HepG2 (cell line): ENCODE data around the gene FGD4. TPM values are rescaled to one million over a fixed set of nuclear protein-coding genes. Genes with fewer than 3 reads are reported as not detected.

Experiments used
- ATAC-seq: fragments of 200-7000 bp; cut with Tn5 transposase; 3 replicates; pipeline ENCODE4 v1.9.1; 2020; ENCODE audit warnings: mild to moderate bottlenecking, moderate library complexity
- BruUV-seq: library from RNA; stranded (reverse); fragments of 400-500 nt; replicated peaks from 2 replicates; lab custom pipeline; 2021; lab: Mats Ljungman, UMichigan
- CTCF ChIA-PET: fragments of 300-600 bp; formaldehyde crosslinking; extraction: SDS; loops from one replicate; lab custom pipeline; 2021; ENCODE audit warnings: low total read pairs, inconsistent platforms, low intra/inter-chr PET ratio; lab: Yijun Ruan, JAX
- POLR2A ChIA-PET: fragments of 350-600 bp; sonication (Branson Sonifier 250); formaldehyde crosslinking; loops from one replicate; lab custom pipeline; 2020; ENCODE audit warnings: antibody characterized with exemption, inconsistent platforms; lab: Yijun Ruan, JAX
- DNase-seq: peaks from one replicate; pipeline ENCODE4 v3.0.0-alpha.2; 2015; ENCODE audit warnings: low spot score
- FAIRE-seq: peaks from 3 replicates; lab custom pipeline; 2011; peaks lifted over from hg19 to GRCh38; lab: Jason Lieb, UNC
- H2AFZ ChIP-seq: one replicate; pipeline ENCODE4 v1.6.1; 2011; ENCODE audit warnings: low read length, inconsistent platforms
- H3K27ac ChIP-seq: fragments of 300-600 bp; 3 replicates; pipeline ENCODE4 v1.8.0; 2011; ENCODE audit warnings: mixed run types, mild to moderate bottlenecking, mixed read lengths, low read length, inconsistent platforms; ENCODE audit not compliant: insufficient read depth; ENCODE audit errors: extremely low read length
- H3K27me3 ChIP-seq, 2 experiments: fragments of 200-600 bp in 1 of 2; 2 replicates in 1 of 2; 3 replicates in 1 of 2; pipeline versions ENCODE4 v1.6.0 to v1.8.0; 2011; ENCODE audit warnings: low read length in 2 of 2, mild to moderate bottlenecking in 2 of 2, moderate library complexity in 2 of 2, inconsistent platforms in 1 of 2; ENCODE audit not compliant: insufficient read depth in 2 of 2, control insufficient read depth in 1 of 2
- H3K36me3 ChIP-seq, 2 experiments: fragments of 200-600 bp in 1 of 2; replicated peaks in 1 of 2; 2 replicates in 1 of 2; 3 replicates in 1 of 2; pipeline versions ENCODE4 v1.5.1 to v1.8.0; 2011; ENCODE audit warnings: low read length in 2 of 2, inconsistent platforms in 1 of 2; ENCODE audit not compliant: insufficient read depth in 2 of 2, control insufficient read depth in 1 of 2
- H3K4me1 ChIP-seq: 2 replicates; pipeline ENCODE4 v1.5.1; 2012; ENCODE audit warnings: low read length, inconsistent platforms; ENCODE audit not compliant: insufficient read depth
- H3K4me2 ChIP-seq: 2 replicates; pipeline ENCODE4 v1.6.0; 2011; ENCODE audit warnings: low read depth, low read length, inconsistent platforms
- H3K4me3 ChIP-seq, 3 experiments: fragments of 200-600 bp in 1 of 3; sonication (generic), shearing (Covaris generic) in 1 of 3; replicated peaks in 1 of 3; 2 replicates each; pipeline ENCODE4 v1.5.1; 2011 to 2016; ENCODE audit warnings: low read length in 3 of 3, inconsistent platforms in 2 of 3, low read depth in 2 of 3, mild to moderate bottlenecking in 2 of 3, control low read depth in 1 of 3, mixed read lengths in 1 of 3; ENCODE audit not compliant: insufficient read depth in 1 of 3
- H3K79me2 ChIP-seq: one replicate; pipeline ENCODE4 v1.6.1; 2011; ENCODE audit warnings: low read length, inconsistent platforms; ENCODE audit not compliant: insufficient read depth
- H3K9ac ChIP-seq: 2 replicates; pipeline ENCODE4 v1.6.0; 2011; ENCODE audit warnings: mild to moderate bottlenecking, low read depth, low read length, inconsistent platforms; ENCODE audit not compliant: insufficient read depth
- H3K9me3 ChIP-seq: 2 replicates; pipeline ENCODE4 v1.5.1; 2012; ENCODE audit warnings: mild to moderate bottlenecking, low read length
- H4K20me1 ChIP-seq: 2 replicates; pipeline ENCODE4 v1.6.0; 2011; ENCODE audit warnings: inconsistent platforms, mild to moderate bottlenecking, low read length, moderate library complexity; ENCODE audit not compliant: insufficient read depth
- HMG20B ChIP-seq: conservative IDR thresholded peaks from 2 replicates; pipeline ENCODE4 v1.6.1; 2016; ENCODE audit warnings: missing genetic modification reagents, missing compliant biosample characterization
- HMGXB3 ChIP-seq: sonication (generic); formaldehyde crosslinking; IDR thresholded peaks from 2 replicates; pipeline ENCODE4 v1.4.0; 2020; ENCODE audit warnings: missing genetic modification reagents, borderline replicate concordance
- MEIS2 ChIP-seq: sonication (generic); formaldehyde crosslinking; IDR thresholded peaks from 2 replicates; pipeline ENCODE4 v1.9.0; 2021; ENCODE audit warnings: mild to moderate bottlenecking, missing genetic modification reagents
- NR3C1 ChIP-seq: sonication (generic); formaldehyde crosslinking; IDR thresholded peaks from 2 replicates; pipeline ENCODE4 v1.4.0; 2020; ENCODE audit warnings: missing genetic modification reagents
- PLSCR1 ChIP-seq: sonication (generic); formaldehyde crosslinking; IDR thresholded peaks from 2 replicates; pipeline ENCODE4 v1.5.0; 2020; ENCODE audit warnings: missing genetic modification reagents, mild to moderate bottlenecking, borderline replicate concordance
- RARA ChIP-seq: IDR thresholded peaks from 2 replicates; pipeline ENCODE4 v1.6.1; 2016; ENCODE audit warnings: missing genetic modification reagents, missing compliant biosample characterization
- REPIN1 ChIP-seq: sonication (generic); formaldehyde crosslinking; IDR thresholded peaks from 2 replicates; pipeline ENCODE4 v1.8.0; 2022; ENCODE audit warnings: missing genetic modification reagents, low read depth, mild to moderate bottlenecking, borderline replicate concordance
- SPEN ChIP-seq: sonication (generic); formaldehyde crosslinking; IDR thresholded peaks from 2 replicates; pipeline ENCODE4 v1.5.1; 2020; ENCODE audit warnings: low read depth, mild to moderate bottlenecking, missing genetic modification reagents
- ZFP37 ChIP-seq: sonication (generic); formaldehyde crosslinking; IDR thresholded peaks from 2 replicates; pipeline ENCODE4 v1.4.0; 2020; ENCODE audit warnings: missing genetic modification reagents, borderline replicate concordance
- ZNF121 ChIP-seq: sonication (generic); formaldehyde crosslinking; IDR thresholded peaks from 2 replicates; pipeline ENCODE4 v1.5.0; 2020; ENCODE audit warnings: mild to moderate bottlenecking, missing genetic modification reagents
- ZNF326 ChIP-seq: sonication (generic); formaldehyde crosslinking; IDR thresholded peaks from 2 replicates; pipeline ENCODE4 v1.4.0; 2020; ENCODE audit warnings: missing genetic modification reagents, borderline replicate concordance
- ZNF33B ChIP-seq: sonication (generic); formaldehyde crosslinking; IDR thresholded peaks from 2 replicates; pipeline ENCODE4 v1.5.1; 2020; ENCODE audit warnings: mild to moderate bottlenecking, missing genetic modification reagents
- ZNF580 ChIP-seq: IDR thresholded peaks from 2 replicates; pipeline ENCODE4 v1.6.1; 2016; ENCODE audit warnings: low read depth, borderline replicate concordance
- ZNF615 ChIP-seq: sonication (generic); formaldehyde crosslinking; IDR thresholded peaks from 2 replicates; pipeline ENCODE4 v1.5.0; 2020; ENCODE audit warnings: mild to moderate bottlenecking, missing genetic modification reagents, borderline replicate concordance
- ZNF672 ChIP-seq: sonication (generic); formaldehyde crosslinking; IDR thresholded peaks from 2 replicates; pipeline ENCODE4 v1.8.1; 2022; ENCODE audit warnings: missing genetic modification reagents
- ZNF781 ChIP-seq: sonication (generic); formaldehyde crosslinking; IDR thresholded peaks from 2 replicates; pipeline ENCODE4 v1.5.1; 2020; ENCODE audit warnings: borderline replicate concordance, mild to moderate bottlenecking, missing genetic modification reagents; ENCODE audit errors: not compliant biosample characterization
- WGBS: methylation state at CpG from one replicate; pipeline ENCODE4 v1.1.6; 2017; ENCODE audit warnings: low lambda C conversion rate; 5-methylcytosine and 5-hydroxymethylcytosine counted together
- in situ Hi-C: cut with HindIII; loops from 2 replicates; pipeline ENCODE4 v1.10.0; 2017; ENCODE audit warnings: low pct_unique_long_range_greater_than_20kb; ENCODE audit not compliant: extremely low pct_ligation_motif_present
- intact Hi-C: fragments of 100-400 bp; cut with micrococcal nuclease; formaldehyde crosslinking; loops from one replicate; pipeline ENCODE4 v1.10.0; 2022; ENCODE audit not compliant: unreplicated experiment
- polyA plus RNA-seq, 8 experiments: library from polyadenylated mRNA; depleted of rRNA in 3 of 8; stranded (reverse) in 7 of 8; unstranded in 1 of 8; fragments of >200 nt; fragmentation: Illumina TruSeq in 4 of 8; extraction: Trizol in 4 of 8; gene quantifications; 2 replicates each; pipeline versions ENCODE4 v1.2.1 to v1.2.3, GENCODE V29; 2011 to 2016; ENCODE audit warnings: low read depth in 4 of 8, missing spikeins in 1 of 8, mixed read lengths in 1 of 8; ENCODE audit not compliant: insufficient read depth in 1 of 8
- total RNA-seq, 5 experiments: library from RNA; depleted of rRNA; stranded (reverse); fragments of >200 nt; fragmentation: Illumina TruSeq; extraction: Trizol; gene quantifications; 2 replicates each; pipeline ENCODE4 v1.2.3, GENCODE V29; 2016; ENCODE audit warnings: low read depth in 1 of 5
- TF ChIP-seq, protein P1 (sequence below): sonication (generic); formaldehyde crosslinking; IDR thresholded peaks from 2 replicates; pipeline ENCODE4 v1.8.0; 2022; ENCODE audit warnings: mild to moderate bottlenecking, missing genetic modification reagents, moderate library complexity

FGD4 gene
- total and polyA plus RNA-seq, 2 of the 13 experiments (the other 11 are each of a cell fraction or from before 2014, with no cell fraction given), result 4.6 to 6.6 TPM

- DNase-seq, result no peak
- Histone ChIP-seq H3K79me2 (no peaks in the 10 kb centered on the region), H3K36me3 (no peaks in the 10 kb centered on the region), H2AFZ (no peak overlapping the region), H3K9ac (no peak overlapping the region), H3K27me3 (no peaks in the 10 kb centered on the region), H3K9me3 (no peaks in the 10 kb centered on the region), H3K27ac (no peak overlapping the region), H3K4me2 (no peak overlapping the region), H3K4me1 (no peaks in the 10 kb centered on the region; the same call in 1 of the 2 replicates), H3K4me3 (no peak overlapping the region), H4K20me1 (no peaks in the 10 kb centered on the region)
- CTCF ChIA-PET, result no interaction called here
- in situ Hi-C loops (no loop called here), intact Hi-C loops (loop anchor here (2.0 kb wide), 1 partner anchor 18 kb away; no protein-coding TSS in a partner anchor)
- no peak for FAIRE-seq
- no TSS peak for BruUV-seq
- peak; percentile 50 for ATAC-seq
- POLR2A ChIA-PET, result no interaction called here
- 83% methylated on average over 2 of the region's 5 CpGs for WGBS
- no peak for TF ChIP-seq ZNF33B
- TF ChIP-seq ZNF326 (CRISPR knock-in tag), result no peak
- TF ChIP-seq MEIS2, result no peak
- TF ChIP-seq PLSCR1 (CRISPR knock-in tag), result no peak
- TF ChIP-seq ZNF672 (CRISPR knock-in tag), result no peak
- no peak for TF ChIP-seq ZNF615
- TF ChIP-seq NR3C1 (CRISPR knock-in tag), result no peak
- no peak for TF ChIP-seq ZNF781 (CRISPR knock-in tag)
- TF ChIP-seq HMG20B, result no peak
- TF ChIP-seq, protein P1, sequence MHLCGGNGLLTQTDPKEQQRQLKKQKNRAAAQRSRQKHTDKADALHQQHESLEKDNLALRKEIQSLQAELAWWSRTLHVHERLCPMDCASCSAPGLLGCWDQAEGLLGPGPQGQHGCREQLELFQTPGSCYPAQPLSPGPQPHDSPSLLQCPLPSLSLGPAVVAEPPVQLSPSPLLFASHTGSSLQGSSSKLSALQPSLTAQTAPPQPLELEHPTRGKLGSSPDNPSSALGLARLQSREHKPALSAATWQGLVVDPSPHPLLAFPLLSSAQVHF (CRISPR knock-in tag), result no peak
- no peak for TF ChIP-seq HMGXB3 (CRISPR knock-in tag)
- no peak for TF ChIP-seq ZFP37
- no peak for TF ChIP-seq REPIN1 (CRISPR knock-in tag)
- TF ChIP-seq ZNF121, result no peak
- TF ChIP-seq ZNF580 (CRISPR knock-in tag), result no peak
- TF ChIP-seq RARA (CRISPR knock-in tag), result no peak
- no peak for TF ChIP-seq SPEN (CRISPR knock-in tag)
Measured at GRCh38 chr12:32418903-32419519, 19.7 kb downstream of the FGD4 start.
